Inferior parietal cortex (tissue), 1 donor: ENCODE data around the gene RFTN1.
A peak's percentile ranks its signal among the peaks of the same experiment; 100 is the strongest.

Source experiments
- DNase-seq: peaks from one replicate; pipeline ENCODE4 v3.0.0-alpha.2; 2016; ENCODE audit errors: extremely low spot score

Gene RFTN1

DNA sequence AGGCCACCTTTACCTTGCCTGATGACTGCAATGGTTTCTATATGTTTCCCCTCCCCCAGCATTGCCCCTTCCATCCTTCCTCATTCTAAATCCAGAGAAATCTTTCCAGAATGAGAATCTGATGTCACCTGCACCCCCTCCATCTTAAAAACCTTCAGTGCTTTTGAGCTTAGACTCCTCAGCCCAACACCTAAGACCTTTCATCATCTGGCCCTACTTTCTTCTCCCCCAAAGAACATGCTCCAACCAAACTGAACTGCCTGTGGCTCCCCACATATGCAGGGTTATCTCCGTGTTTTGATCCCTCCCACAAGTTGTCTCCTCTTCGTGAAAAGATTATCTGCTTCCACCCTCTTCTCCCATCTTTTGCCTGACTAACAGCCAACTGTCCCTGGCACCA, 27.3 kb downstream of the RFTN1 start:
- DNase-seq = no peak

- DNase-seq = no peak
Measured at GRCh38 chr3:16485395-16485992, 28.0 kb downstream of the RFTN1 start.

GRCh38 chr3:16484984-16485383, 28.5 kb downstream of the RFTN1 start:
- DNase-seq = no peak

- no peak for DNase-seq
Measured at GRCh38 chr3:16484216-16484615, 29.3 kb downstream of the RFTN1 start.

GRCh38 chr3:16482770-16483531, 30.5 kb downstream of the RFTN1 start:
- no peak for DNase-seq

- DNase-seq = no peak
Measured at GRCh38 chr3:16482194-16482769, 31.2 kb downstream of the RFTN1 start.

DNA sequence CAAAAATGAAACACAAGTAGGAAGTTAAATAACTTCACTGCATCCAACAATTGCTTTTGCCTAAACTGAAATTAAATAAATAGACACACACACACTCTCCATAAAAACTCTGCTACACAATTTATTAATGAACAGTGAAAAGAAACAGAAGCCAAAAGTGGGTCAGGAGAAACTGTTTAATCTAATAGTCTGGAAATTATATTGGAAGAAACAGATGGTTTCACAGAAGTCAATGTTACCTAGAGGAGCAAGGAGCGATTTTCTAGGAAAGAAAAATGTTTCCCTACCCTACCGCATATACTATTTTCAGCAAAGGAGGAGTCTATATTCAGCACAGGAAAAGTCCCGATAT, 32.0 kb downstream of the RFTN1 start:
- no peak for DNase-seq

- DNase-seq = no peak
Measured at GRCh38 chr3:16480861-16481545, 32.5 kb downstream of the RFTN1 start.

DNA sequence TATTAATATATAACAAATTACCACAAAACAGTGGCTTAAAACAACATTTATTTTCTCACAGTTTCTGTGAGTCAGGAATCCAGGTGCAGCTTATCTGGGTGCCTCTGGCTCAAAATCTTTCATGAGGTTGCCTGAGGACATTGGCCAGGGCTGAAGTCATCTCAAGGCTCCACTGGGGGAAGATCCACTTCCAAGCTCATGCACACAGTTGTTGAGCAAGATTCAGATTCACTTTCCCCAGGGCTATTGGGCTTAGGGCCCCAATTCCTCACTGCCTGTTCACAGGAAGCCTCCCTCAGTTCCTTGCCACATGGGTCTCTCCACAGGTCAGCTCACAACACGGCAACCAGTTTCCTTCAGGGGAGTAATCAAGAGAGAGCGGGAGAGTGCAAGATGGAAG, 35.0 kb downstream of the RFTN1 start:
- no peak for DNase-seq

- no peak for DNase-seq
Measured at GRCh38 chr3:16477521-16477920, 36.0 kb downstream of the RFTN1 start.

DNA sequence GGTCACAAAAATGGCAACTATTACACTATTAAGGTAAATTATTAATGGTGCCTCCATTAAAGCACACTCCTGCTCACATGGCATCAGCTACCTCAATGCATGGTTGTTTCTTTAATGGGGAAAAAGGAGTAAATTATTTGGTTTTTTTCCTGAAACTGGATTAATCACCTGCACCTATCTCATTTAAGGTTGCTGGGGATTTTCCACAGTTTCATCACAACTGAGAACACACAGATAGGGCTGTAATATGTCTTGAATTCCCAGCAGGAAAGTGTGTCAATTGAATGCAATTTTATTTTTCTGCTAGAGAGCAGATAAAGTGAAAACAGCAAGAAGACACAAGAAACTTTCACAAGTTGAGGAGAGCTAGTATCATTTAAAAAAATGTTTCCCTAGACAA, 36.4 kb downstream of the RFTN1 start:
- DNase-seq = no peak

DNA sequence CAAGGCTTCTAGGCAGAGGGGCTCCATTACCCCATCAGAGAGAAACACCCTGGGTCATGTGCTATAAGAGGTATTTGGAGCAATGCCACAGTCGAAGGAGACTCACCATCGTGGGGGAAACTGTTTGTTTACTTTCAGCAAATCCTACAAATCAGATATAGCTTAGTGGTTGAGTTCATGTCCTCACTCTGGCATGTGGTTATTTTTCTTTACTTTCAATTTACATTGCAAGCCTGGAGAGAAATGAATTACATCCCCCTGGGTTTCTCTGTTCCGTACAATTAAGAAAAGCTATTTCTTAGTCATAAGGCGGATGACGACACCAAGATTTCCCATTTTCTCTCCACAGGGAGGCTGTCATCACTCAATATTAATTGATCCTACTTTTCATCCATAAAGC, 36.9 kb downstream of the RFTN1 start:
- no peak for DNase-seq

GRCh38 chr3:16475766-16476165, 37.7 kb downstream of the RFTN1 start:
- DNase-seq = peak; percentile 58

DNA sequence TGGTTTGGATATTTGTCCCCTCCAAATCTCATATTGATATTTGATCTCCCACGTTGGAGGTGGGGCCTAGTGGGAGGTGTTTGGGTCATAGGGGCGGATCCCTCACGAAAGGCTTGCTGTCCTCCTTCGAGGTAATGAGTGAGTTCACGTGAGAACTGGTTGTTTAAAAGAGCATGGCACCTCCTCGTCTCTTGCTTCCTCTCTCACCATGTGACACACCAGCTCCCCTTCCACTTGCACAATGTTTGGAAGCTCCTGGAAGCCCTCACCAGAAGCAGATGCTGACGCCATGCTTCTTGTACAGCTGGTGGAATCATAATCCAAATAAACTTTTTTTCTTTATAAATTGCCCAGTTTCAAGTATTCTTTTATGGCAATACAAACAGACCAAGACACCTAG, 38.6 kb downstream of the RFTN1 start:
- no peak for DNase-seq

DNA sequence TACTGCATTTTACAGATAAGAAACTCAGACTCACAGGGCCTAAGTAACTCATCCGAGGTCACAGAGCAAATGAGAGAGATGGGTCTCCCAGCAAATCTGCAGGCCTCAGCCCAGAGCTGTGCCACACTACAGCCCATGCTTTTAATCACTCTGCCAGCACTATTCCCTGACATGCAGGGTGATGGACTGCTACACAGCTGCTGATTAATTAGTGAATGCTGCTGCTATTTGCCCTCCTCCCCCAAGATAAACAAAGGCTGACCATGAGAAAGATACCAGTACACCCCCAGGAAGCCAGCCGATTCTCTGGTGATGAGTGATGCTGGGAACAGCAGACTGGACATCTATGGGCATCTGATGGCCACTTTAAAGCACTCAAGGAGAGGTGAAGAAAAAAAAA, 39.3 kb downstream of the RFTN1 start:
- no peak for DNase-seq

DNA sequence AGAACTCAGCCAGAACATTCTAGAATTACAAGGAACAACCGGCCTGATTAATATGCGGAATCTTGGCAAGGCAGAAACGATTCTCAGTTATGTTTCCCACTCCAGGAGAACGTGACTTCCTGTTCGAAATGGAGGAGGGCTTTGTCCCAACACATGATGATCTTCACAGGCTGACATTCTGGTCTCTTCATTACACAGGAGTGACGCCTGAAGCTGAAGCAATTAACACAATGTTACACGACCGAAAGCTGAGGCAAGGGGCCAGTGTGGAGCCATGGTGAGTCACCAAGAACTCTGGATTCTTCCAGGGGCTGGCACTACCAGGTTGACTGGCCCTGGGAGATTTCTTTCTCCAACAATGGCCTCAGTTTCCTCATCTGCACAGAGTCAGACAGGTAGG, 40.9 kb downstream of the RFTN1 start:
- no peak for DNase-seq

- DNase-seq = no peak
Measured at GRCh38 chr3:16471897-16472296, 41.6 kb downstream of the RFTN1 start.

DNA sequence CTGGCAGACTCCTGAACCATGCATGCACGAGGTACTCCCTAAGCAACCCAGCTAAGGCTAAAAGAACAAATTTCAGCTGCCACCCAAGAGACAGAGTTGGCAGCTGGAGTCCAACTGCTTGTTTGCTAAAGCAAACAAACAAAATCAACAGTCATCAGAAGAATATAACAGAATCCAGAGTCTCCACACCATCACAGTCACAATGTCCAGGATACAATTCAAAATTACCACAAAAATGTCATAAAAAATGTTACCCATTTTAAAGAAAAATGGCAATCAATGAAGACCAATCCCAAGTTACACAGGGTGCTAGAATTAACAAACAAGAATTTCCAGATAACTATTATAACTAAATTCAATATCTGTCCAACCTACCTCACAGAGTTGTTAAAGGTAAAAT, 42.9 kb downstream of the RFTN1 start:
- no peak for DNase-seq

GRCh38 chr3:16468336-16469098, 45.0 kb downstream of the RFTN1 start:
- no peak for DNase-seq

GRCh38 chr3:16468002-16468335, 45.5 kb downstream of the RFTN1 start:
- DNase-seq = no peak

DNA sequence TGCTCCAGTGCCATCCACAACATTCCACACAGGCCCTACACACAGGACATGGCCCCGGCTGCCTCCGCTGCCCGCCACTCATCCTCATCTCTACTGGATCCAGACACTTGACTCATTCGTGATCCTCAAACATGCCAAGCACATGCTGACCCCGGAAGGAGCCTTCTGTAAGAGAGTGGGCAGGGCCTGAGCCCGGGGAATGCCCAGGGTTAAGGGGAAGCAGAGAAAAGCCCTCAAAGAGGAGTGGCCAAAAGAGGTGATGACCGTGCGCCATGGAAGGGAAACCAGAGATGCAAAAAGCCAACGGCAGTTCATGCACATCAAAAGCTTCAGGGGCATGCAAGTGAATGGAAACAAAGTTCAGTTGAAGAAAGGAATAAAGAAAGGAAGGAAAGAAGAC, 46.1 kb downstream of the RFTN1 start:
- DNase-seq = no peak

GRCh38 chr3:16466822-16467221, 46.7 kb downstream of the RFTN1 start:
- DNase-seq = no peak
